ENCODE measurements around the gene HECTD1.
"Not testable (repeated sequence)": the region's sequence is repeated elsewhere in the genome, so short reads cannot be mapped to it uniquely, and the experiment has no call there.

HECTD1 gene

GRCh38 chr14:31092160-31092708 lies 115.4 kb downstream of the HECTD1 start:
- no peak for DNase-seq (ENCODE audit: low read depth)

GRCh38 chr14:31090883-31091764 lies 116.5 kb downstream of the HECTD1 start:
- DNase-seq (ENCODE audit: low read depth), result no peak

DNA sequence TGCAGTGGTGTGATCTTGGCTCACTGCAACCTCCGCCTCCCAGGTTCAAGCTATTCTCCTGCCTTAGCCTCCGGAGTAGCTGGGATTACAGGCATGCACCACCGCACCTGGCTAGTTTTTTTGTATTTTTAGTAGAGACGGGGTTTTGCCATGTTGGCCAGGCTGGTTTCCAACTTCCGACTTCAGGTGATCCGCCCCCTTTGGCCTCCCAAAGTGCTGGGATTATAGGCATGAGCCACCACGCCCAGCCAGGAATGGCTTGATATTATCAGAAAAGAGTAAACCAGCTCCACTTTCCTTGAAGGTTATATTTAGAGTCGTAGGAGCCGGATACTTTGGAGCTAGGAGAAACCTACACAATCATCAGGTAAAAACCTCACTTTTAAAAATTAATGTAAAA lies 121.1 kb downstream of the HECTD1 start:
- DNase-seq (ENCODE audit: low read depth), result not testable (repeated sequence)

DNA sequence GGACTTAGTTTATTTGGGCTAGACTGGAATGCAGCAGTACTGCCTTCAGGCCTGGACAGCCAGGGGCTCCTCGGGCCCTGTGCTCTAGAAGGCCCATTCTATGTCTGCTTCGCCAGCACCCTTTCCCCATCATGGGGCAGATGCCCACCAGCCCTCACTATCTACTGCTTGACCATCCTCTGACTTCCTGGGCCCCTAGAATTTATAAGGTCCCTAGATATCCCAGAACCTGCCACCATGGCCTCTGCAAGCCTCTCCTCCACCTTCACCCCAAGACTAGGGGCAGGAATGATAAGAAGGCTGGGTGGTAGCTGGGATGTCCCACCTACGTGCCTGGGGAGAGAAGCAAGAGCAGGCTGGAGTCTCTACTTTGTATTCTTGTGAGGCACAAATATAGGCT lies 122.6 kb downstream of the HECTD1 start:
- DNase-seq (ENCODE audit: low read depth), result no peak

GRCh38 chr14:31084385-31084784 lies 123.2 kb downstream of the HECTD1 start:
- DNase-seq (ENCODE audit: low read depth), result no peak

DNA sequence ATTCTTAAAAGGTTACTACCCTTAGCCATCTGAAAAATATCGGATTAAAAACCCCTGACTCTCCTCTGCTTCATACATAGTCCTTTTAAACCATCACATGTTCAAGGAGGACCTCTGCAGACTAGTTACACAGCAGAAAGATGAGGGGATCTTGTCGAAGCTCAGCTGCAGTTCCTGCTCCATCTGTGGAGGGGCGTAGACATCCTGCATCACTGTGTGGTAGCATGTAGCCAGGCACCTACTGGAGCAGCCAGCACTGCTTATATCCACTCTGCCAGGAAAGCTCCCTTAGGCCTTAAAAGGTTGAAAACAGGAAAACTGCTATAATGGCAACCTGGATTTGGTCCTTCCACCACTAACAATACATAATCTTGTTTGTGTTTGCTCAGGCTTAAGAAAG lies 123.8 kb downstream of the HECTD1 start:
- DNase-seq (ENCODE audit: low read depth), result no peak

DNA sequence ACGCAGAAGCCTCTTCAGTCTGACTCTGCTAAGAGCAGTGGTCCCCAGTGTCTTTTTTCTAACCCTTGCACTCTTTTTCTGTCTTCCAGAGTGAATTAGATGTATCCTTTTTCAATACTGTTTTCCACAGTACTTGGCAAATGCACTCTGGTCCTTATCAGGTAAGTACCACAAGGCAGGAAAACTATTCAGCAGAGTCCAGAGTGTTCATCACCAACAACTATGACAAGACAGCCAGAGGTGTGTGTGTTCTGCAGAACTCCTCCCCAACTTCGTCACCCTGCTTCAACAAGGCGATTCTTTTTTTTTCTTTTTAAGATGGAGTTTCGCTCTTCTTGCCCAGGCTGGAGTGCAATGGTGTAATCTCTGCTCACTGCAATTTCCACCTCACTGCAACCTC lies 127.1 kb downstream of the HECTD1 start:
- DNase-seq (ENCODE audit: low read depth), result no peak

GRCh38 chr14:31080056-31080455 lies 127.5 kb downstream of the HECTD1 start:
- no peak for DNase-seq (ENCODE audit: low read depth)

DNA sequence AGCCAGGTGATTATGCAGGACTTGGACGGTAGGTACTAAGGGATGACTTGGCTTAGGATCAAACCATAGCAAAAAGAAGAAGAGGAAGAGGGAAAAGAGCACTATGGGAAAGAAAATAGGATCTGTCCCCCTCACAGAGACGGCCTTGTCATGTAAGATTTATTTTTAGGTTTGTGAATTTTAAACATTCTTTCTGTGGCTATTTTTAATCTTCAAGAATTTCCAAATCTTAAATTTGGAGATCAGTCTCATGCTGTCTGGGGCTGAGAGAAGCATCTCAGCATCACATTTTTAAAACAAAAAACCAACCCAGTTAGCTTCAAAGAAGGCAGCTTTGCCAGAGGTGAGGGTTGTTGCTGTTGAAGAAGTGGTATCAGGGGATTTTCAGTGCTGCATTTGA lies 128.8 kb downstream of the HECTD1 start:
- DNase-seq (ENCODE audit: low read depth), result no peak

DNA sequence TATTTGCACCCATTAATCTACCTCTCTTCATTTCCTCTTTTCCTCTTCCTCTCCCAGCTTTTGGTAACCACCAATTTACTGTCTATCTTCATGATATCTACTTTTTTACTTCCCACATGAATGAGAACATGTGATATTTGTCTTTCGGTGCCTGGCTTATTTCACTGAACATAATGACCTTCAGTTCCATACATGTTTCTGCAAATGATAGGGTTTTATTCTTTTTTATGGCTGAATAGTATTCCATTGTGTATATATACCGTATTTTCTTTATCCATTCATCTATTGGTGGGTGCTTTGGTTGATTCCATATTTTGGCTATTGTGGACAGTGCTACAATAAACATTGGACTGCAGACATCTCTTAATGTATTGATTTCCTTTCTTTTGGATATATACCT lies 132.4 kb downstream of the HECTD1 start:
- no peak for DNase-seq (ENCODE audit: low read depth)

DNA sequence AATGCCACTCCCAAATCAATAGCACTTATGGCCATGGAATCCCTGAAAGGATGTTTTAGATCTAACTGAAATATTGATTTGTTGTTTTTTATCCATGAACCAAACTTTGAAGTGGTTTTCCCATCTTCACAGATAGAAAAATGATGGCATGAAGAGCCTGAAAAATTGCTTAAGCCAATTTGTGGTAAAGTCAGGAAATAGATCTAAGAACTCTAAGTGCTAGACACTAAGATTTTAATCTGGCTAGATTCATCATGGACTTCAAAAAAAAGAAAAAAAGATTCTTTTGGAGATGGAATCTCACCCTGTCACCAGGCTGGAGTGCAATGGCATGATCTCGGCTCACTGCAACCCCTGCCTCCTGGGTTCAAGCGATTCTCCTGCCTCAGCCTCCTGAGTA lies 136.4 kb downstream of the HECTD1 start:
- DNase-seq (ENCODE audit: low read depth), result no peak

DNA sequence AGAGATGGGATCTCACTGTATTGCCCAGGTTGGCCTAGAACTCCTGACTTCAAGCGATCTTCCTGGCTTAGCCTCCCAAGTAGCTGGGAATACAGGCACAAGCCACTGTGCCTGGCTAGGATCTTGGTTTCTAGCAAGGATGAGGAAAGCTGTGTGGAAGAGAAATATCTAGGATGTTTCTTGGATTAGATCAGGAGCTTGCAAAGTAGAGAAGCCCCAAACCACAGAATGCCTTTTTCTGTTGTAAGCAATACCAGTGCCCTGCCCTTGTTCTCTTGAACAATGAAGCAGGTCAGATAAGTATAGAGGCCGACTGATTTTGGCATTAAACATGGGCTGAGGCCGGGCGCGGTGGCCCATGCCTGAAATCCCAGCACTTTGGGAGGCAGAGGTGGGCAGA lies 137.2 kb downstream of the HECTD1 start:
- DNase-seq (ENCODE audit: low read depth), result no peak

DNA sequence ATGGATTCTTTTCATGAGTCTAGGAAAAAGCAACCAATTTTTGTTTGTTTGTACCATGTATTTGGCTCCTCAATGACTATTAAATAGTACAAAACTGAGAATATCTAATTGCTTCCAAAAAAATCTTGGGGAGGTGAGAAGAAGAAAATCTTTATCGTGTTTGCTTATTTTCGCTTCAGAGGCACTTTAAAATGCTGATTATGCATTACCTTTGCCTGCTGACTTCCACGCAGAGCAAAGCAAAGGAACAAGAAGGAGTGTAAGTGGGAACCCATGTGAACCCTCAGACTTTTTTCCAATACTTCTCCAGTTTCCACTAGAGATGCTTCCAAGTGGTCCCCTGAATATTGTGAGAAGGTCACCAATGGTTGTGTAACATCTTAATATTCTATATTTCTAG lies 138.2 kb downstream of the HECTD1 start:
- DNase-seq (ENCODE audit: low read depth), result no peak

GRCh38 chr14:31068235-31068634 lies 139.4 kb downstream of the HECTD1 start:
- DNase-seq (ENCODE audit: low read depth), result no peak

DNA sequence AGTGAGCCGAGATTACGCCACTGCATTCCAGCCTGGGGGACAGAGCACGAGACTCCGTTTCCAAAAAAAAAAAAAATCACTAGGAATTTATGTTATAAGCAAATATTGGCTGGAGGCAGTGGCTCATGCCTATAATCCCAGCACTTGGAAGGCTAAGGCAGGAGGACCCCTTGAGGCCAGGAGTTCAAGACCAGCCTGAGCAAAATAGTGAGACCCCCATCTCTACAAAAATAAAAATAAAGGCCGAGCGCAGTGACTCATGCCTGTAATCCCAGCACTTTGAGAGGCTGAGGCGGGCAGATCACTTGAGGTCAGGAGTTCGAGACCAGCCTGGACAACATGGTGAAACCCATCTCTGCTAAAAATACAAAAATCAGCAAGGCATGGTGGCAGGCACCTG lies 144.7 kb downstream of the HECTD1 start:
- not testable (repeated sequence) for DNase-seq (ENCODE audit: low read depth)

- DNase-seq (ENCODE audit: low read depth), result no peak
These were observed 147.2 kb downstream of the HECTD1 start for GRCh38 chr14:31060253-31060875.

DNA sequence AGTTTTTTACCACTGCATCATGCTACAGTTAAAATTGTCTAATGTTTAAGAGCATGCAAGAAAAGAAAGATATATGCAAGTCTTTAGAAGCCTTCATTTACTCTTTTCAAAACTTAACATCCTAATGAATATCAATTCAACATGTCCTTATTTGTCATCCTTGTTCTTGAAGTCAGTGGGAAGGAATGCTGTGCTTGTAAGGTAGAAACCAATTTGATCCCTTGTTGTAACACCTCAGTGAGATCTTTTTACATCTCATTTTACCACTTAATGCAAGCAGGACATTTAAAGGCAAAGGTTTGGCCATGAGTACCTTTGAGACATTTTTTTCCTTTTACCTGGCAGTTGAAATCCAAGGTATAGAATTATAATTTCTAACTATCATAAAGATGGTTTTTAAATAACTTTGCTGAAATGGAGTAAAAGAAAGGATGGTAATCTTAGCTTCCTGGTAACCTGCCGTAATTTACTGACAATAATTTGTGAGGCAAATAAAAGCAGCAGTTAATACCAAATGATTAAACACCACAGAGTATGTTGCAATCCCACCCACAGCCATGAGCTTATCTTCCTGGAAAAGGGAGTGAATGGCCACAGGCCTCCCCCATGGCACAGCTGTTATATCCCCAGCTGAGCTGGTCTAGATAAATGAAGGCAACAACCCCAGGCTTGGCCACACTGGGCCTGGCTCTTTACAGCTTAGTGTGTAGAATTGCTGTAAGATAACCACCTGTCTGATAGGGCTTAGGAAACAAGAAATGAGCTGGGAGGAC lies 148.3 kb downstream of the HECTD1 start:
- DNase-seq (ENCODE audit: low read depth), result no peak

- DNase-seq (ENCODE audit: low read depth), result no peak
These were observed 149.8 kb downstream of the HECTD1 start for GRCh38 chr14:31057701-31058364.

DNA sequence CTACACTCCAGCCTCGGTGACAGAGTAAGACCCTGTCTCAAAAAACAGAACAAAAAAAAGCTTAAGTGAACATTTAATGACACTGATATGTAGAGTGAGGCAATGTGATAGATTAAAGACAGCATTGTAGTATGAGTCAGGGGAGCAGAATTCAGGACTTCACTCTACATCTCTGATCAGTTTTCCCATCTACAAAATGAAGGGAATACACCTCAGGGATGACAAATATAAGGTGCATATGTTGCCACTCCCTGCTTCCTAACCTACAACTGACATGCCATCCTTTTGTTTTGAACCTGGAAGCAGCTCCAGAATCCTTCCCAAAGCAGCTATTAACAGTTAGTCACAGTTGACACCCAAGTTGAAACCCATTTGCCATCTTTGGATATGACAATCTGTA lies 150.6 kb downstream of the HECTD1 start:
- no peak for DNase-seq (ENCODE audit: low read depth)

GRCh38 chr14:31052905-31053586 lies 154.5 kb downstream of the HECTD1 start:
- DNase-seq (ENCODE audit: low read depth), result not testable (repeated sequence)

- no peak for DNase-seq (ENCODE audit: low read depth)
These were observed 156.1 kb downstream of the HECTD1 start for GRCh38 chr14:31051511-31051910.
